Measurements from ENCODE around the gene SLC9A3.

- no peak for TF ChIP-seq SPI1 (IDR thresholded peaks at IDR 0.05; ENCODE audit: low read depth, low read length)
- TF ChIP-seq TAF1 (IDR thresholded peaks at IDR 0.05; ENCODE audit: low read depth, low read length) = no peak
Observed at GRCh38 chr5:451587-452458, 72.4 kb downstream of the SLC9A3 start.
